Esophagus muscularis mucosa (tissue), 3 donors: ENCODE measurements around the gene TMEM131.

Experiments
- POLR2AphosphoS5 ChIP-seq, 2 donors: sonication (generic); formaldehyde crosslinking; IDR thresholded peaks; one replicate each; pipeline ENCODE4 v1.6.1; 2017; ENCODE audit warnings: antibody characterized with exemption in 2 of 2
- TF ChIP-seq, protein P1 (sequence below), 3 experiments: fragments of 200-600 bp in 2 of 3; fragments of 450-650 bp in 1 of 3; sonication (generic) in 2 of 3; IDR thresholded peaks; one replicate each; pipeline ENCODE4 v1.5.1; 2017 to 2019; ENCODE audit warnings: antibody characterized with exemption in 3 of 3, mild to moderate bottlenecking in 2 of 3, moderate library complexity in 1 of 3

GRCh38 chr2:97724946-97725688 is 270.6 kb downstream of the TMEM131 start:
- no peak for TF ChIP-seq POLR2AphosphoS5 (IDR thresholded peaks at IDR 0.05)
- TF ChIP-seq, protein P1, sequence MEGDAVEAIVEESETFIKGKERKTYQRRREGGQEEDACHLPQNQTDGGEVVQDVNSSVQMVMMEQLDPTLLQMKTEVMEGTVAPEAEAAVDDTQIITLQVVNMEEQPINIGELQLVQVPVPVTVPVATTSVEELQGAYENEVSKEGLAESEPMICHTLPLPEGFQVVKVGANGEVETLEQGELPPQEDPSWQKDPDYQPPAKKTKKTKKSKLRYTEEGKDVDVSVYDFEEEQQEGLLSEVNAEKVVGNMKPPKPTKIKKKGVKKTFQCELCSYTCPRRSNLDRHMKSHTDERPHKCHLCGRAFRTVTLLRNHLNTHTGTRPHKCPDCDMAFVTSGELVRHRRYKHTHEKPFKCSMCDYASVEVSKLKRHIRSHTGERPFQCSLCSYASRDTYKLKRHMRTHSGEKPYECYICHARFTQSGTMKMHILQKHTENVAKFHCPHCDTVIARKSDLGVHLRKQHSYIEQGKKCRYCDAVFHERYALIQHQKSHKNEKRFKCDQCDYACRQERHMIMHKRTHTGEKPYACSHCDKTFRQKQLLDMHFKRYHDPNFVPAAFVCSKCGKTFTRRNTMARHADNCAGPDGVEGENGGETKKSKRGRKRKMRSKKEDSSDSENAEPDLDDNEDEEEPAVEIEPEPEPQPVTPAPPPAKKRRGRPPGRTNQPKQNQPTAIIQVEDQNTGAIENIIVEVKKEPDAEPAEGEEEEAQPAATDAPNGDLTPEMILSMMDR (IDR thresholded peaks at IDR 0.05): no peak
